AG10803 (cell line): ENCODE measurements around the gene GPI.
"Not testable (repeated sequence)": the region's sequence is repeated elsewhere in the genome, so short reads cannot be mapped to it uniquely, and the experiment has no call there.

Source experiments
- DNase-seq: peaks from one replicate; pipeline ENCODE4 v3.0.0; 2010; ENCODE audit warnings: low read depth
- H3K4me3 ChIP-seq: 2 replicates; pipeline ENCODE4 v1.5.1; 2011; ENCODE audit warnings: mild to moderate bottlenecking, low read length, control low read depth
- TF ChIP-seq, protein P1 (sequence below): conservative IDR thresholded peaks from 2 replicates; pipeline ENCODE4 v1.5.1; 2011; ENCODE audit warnings: mild to moderate bottlenecking, low read length, control low read depth, inconsistent platforms

Gene GPI

DNA sequence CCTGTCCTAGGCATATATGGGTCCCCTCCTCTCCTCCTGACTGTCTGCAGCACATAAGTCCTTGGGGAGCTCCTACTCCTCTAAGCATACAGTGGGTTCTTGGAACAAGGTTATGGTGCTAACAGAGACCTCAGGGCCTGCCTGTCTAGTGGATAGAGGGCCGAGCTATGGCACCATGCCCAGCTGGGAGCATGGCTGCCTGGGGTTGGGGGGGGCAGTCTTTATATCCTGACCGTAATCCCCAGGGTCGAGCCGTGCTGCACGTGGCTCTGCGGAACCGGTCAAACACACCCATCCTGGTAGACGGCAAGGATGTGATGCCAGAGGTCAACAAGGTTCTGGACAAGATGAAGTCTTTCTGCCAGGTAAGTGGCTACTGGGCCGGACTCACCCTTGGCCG, 3.3 kb downstream of the GPI start:
- no peak overlapping the region for H3K4me3 ChIP-seq
- no peak for DNase-seq
- TF ChIP-seq, protein P1, sequence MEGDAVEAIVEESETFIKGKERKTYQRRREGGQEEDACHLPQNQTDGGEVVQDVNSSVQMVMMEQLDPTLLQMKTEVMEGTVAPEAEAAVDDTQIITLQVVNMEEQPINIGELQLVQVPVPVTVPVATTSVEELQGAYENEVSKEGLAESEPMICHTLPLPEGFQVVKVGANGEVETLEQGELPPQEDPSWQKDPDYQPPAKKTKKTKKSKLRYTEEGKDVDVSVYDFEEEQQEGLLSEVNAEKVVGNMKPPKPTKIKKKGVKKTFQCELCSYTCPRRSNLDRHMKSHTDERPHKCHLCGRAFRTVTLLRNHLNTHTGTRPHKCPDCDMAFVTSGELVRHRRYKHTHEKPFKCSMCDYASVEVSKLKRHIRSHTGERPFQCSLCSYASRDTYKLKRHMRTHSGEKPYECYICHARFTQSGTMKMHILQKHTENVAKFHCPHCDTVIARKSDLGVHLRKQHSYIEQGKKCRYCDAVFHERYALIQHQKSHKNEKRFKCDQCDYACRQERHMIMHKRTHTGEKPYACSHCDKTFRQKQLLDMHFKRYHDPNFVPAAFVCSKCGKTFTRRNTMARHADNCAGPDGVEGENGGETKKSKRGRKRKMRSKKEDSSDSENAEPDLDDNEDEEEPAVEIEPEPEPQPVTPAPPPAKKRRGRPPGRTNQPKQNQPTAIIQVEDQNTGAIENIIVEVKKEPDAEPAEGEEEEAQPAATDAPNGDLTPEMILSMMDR: no peak

DNA sequence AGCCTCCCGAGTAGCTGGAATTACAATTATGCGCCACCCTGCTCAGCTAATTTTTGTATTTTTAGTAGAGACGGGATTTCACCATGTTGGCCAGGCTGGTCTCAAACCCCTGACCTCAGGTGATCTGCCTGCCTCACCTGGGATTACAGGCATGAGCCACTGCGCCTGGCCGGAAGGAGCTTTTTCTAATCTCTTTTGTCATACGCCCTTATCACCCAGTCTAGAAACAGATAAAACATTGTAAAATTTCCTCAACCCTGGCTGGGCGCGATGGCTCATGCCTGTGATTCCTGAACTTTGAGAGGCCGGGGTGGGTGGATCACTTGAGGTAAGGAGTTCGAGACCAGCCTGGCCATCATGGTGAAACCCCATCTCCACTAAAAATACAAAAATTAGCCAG, 4.2 kb downstream of the GPI start:
- not testable (repeated sequence) for DNase-seq, H3K4me3 ChIP-seq

DNA sequence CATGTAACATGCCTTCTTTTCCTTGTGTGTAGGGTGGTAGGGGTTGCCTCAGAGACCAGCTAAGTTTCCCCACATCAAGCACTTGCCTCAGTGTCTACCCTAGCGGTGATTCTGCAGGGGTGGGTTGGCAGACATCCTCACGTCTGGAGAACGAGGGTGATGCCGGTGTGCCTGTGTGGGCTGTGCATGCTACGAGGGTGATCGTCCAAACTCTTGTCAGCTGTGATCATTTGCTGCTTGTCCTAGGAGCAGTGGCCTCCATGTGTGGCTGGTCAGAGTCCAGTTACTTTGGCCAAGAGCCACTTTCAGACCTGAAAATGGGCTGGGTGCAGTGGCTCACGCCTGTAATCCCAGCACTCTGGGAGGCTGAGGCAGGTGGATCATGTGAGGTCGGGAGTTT, 5.1 kb downstream of the GPI start:
- DNase-seq: no peak
- TF ChIP-seq, protein P1: no peak
- no peak overlapping the region for H3K4me3 ChIP-seq

DNA sequence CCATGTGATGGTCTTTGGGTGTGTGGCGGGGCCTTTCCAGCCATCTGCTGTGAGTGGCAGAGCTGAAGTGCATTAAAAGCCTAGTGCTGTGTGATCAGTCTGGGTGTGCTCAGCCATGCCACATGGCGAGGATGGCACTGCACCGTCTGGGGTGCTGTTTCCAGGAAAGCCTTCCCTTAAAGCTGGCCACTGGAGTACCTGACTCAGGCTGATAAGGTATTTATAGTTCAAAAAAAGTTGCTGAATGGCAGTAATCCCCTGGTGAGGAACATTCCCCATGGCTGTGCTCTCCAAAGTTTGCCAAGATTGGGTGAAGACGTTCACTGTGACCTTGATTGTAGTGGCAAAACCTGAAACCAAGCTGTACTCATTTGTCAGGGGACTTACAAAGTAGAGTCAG, 6.0 kb downstream of the GPI start:
- H3K4me3 ChIP-seq: no peak overlapping the region
- no peak for DNase-seq
- TF ChIP-seq, protein P1: no peak

DNA sequence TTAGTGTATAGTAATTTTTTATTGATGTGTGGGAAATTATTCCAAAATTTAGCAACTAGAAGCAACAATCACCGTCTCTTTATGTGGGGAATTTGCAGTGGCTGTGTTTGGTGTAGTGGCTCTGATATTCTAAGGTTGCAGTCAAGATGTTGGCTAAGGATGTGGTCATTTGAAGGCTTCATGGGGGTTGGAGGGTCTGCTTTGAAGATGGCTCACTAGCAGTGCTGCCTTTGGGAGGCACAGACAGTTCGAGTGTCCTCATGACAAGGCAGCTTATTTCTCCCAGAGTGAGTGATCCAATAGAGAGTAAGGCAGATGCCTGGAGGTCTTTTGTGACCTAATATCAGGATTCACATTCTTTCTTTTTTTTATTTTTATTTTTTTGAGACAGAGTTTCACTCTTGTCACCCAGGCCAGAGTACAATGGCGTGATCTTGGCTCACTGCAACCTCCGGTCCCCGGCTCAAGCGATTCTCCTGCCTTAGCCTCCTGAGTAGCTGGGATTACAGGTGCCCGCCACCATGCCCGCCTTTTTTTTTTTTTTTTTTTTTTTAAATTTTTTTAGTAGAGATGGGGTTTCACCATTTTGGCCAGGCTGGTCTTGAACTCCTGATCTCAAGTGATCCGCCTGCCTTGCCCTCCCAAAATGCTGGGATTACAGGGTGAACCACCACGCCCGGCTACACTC, 8.7 kb downstream of the GPI start:
- no peak for DNase-seq
- TF ChIP-seq, protein P1: no peak
- H3K4me3 ChIP-seq: no peak overlapping the region

DNA sequence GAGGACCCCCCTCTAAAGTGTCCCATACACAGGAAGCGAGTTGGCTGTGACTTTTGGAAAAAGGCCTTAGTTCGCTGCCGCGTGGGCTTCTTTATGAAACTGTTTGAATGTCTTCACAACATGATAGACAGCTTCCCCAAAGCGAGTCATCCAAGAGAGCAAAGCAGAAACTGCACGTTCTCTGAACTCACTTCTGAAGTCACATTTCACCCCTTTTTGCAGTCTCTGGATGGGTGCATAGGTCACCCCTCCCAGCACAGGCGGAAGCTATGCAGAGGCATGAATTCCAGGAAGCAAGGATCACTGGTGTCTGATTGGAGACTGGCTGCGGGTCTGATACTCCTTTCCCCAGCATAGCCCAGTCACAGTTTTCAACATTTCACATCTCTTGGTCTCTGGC, 10.6 kb downstream of the GPI start:
- TF ChIP-seq, protein P1: no peak
- no peak for DNase-seq
- no peak overlapping the region for H3K4me3 ChIP-seq

DNA sequence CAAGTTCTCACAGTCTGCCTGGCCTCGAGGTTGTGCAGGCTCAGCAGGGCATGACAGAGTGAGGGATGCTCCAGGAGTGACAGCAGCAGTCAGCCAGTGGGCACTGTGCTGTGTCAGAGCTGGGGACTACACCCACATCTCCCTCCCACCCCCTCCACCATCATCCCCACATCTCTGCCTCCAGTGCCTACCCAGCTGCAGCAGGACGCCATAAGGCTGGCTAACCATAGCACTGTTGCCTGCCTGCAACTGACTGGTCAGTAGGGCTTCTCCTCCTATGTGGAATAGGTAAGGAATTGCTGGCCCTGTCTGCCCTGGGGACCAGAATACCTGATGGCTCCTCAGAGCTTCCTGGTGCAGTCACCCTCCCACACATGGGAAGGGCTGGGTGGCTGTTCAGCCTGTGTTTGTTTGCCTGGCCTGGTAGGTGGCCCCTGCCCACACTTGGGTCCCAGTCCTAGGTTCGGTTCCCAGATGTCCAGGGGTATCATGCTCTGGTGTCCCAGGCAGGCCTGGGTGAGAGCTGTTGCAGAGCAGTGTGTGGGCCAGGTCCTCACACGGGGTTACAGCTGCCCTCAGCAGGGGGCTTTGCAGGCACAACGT, 15.7 kb downstream of the GPI start:
- TF ChIP-seq, protein P1: no peak

More for the DNA sequence above, 15.7 kb downstream of the GPI start:
- DNase-seq: no peak
- no peak overlapping the region for H3K4me3 ChIP-seq
